Testis (tissue), 2 donors: ENCODE data around the gene GSTT2.

Experiments used
- POLR2A ChIP-seq: fragments of 450-650 bp; IDR thresholded peaks from one replicate; pipeline ENCODE4 v1.6.1; 2017; ENCODE audit warnings: antibody characterized with exemption, mild to moderate bottlenecking, moderate library complexity
- TF ChIP-seq, protein P1 (sequence below), 3 experiments: fragments of 450-650 bp in 2 of 3; fragments of 200-600 bp in 1 of 3; sonication (generic) in 1 of 3; IDR thresholded peaks; one replicate each; pipeline ENCODE4 v1.5.1; 2016 to 2019; ENCODE audit warnings: antibody characterized with exemption in 3 of 3, mild to moderate bottlenecking in 2 of 3, moderate library complexity in 1 of 3

DNA sequence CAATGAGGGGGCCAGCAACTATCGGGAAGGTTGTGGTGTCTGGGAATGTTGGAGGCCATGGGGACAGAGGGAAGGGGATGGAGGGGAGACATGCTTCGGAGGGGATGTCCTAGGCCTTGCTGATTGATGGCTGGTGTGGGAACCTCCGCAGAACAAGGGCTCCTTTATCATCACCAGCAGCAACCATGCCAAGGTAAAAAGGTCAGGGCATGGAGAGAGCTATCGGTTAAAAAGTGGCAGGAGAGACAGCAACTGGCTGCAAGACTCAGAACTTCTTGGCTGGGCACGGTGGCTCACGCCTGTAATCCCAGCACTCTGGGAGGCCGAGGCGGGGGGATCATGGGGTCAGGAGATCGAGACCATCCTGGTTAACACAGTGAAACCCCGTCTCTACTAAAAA is 22.3 kb downstream of the GSTT2 start:
- no peak for TF ChIP-seq POLR2A
- TF ChIP-seq, protein P1, sequence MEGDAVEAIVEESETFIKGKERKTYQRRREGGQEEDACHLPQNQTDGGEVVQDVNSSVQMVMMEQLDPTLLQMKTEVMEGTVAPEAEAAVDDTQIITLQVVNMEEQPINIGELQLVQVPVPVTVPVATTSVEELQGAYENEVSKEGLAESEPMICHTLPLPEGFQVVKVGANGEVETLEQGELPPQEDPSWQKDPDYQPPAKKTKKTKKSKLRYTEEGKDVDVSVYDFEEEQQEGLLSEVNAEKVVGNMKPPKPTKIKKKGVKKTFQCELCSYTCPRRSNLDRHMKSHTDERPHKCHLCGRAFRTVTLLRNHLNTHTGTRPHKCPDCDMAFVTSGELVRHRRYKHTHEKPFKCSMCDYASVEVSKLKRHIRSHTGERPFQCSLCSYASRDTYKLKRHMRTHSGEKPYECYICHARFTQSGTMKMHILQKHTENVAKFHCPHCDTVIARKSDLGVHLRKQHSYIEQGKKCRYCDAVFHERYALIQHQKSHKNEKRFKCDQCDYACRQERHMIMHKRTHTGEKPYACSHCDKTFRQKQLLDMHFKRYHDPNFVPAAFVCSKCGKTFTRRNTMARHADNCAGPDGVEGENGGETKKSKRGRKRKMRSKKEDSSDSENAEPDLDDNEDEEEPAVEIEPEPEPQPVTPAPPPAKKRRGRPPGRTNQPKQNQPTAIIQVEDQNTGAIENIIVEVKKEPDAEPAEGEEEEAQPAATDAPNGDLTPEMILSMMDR (IDR thresholded peaks at IDR 0.05) = no peak
